GM12865 (cell line): ENCODE measurements around the gene TMEM30A.

Source experiments
- DNase-seq: peaks from one replicate; pipeline ENCODE4 v3.0.0; 2010; ENCODE audit warnings: low read depth
- H3K4me3 ChIP-seq: 2 replicates; pipeline ENCODE4 v1.5.1; 2011; ENCODE audit warnings: mild to moderate bottlenecking, low read depth, low read length, control low read depth
- CTCF ChIP-seq: IDR thresholded peaks from 2 replicates; pipeline ENCODE4 v1.5.1; 2011; ENCODE audit warnings: low read length, control low read depth, low read depth, inconsistent platforms; ENCODE audit not compliant: insufficient read depth; ENCODE audit errors: missing control alignments

TMEM30A gene

GRCh38 chr6:75317503-75318206 is 33.1 kb upstream of the TMEM30A start:
- no peak for DNase-seq
- TF ChIP-seq CTCF: no peak
- no peak overlapping the region for H3K4me3 ChIP-seq

GRCh38 chr6:75315978-75316377 is 31.4 kb upstream of the TMEM30A start:
- H3K4me3 ChIP-seq: no peak overlapping the region
- no peak for TF ChIP-seq CTCF

GRCh38 chr6:75308250-75308988 is 23.8 kb upstream of the TMEM30A start:
- no peak overlapping the region for H3K4me3 ChIP-seq
- peak; percentile 27 for DNase-seq
- no peak for TF ChIP-seq CTCF

More at GRCh38 chr6:75315978-75316377, 31.4 kb upstream of the TMEM30A start:
- no peak for DNase-seq

- peak; percentile 29 for DNase-seq
- no peak overlapping the region for H3K4me3 ChIP-seq
- no peak for TF ChIP-seq CTCF
These were observed 22.9 kb upstream of the TMEM30A start for GRCh38 chr6:75307364-75308004.

GRCh38 chr6:75306064-75306463 is 21.5 kb upstream of the TMEM30A start:
- no peak for DNase-seq
- H3K4me3 ChIP-seq: no peak overlapping the region
- TF ChIP-seq CTCF: no peak

- no peak for TF ChIP-seq CTCF
- DNase-seq: no peak
These were observed 21.0 kb upstream of the TMEM30A start for GRCh38 chr6:75305573-75305972.

GRCh38 chr6:75302280-75302679 is 17.7 kb upstream of the TMEM30A start:
- TF ChIP-seq CTCF: no peak
- H3K4me3 ChIP-seq: no peak overlapping the region
- DNase-seq: no peak

More at GRCh38 chr6:75305573-75305972, 21.0 kb upstream of the TMEM30A start:
- no peak overlapping the region for H3K4me3 ChIP-seq
